Upper lobe of left lung (tissue), 4 donors: ENCODE results near the gene PIF1.

ENCODE experiments used
- POLR2A ChIP-seq, 4 donors: fragments of 450-650 bp; IDR thresholded peaks; one replicate each; pipeline ENCODE4 v1.5.1; 2016 to 2017; ENCODE audit warnings: antibody characterized with exemption in 4 of 4, mild to moderate bottlenecking in 2 of 4
- POLR2AphosphoS5 ChIP-seq, 2 donors: sonication (generic); formaldehyde crosslinking; IDR thresholded peaks; one replicate each; pipeline ENCODE4 v1.5.1; 2017; ENCODE audit warnings: antibody characterized with exemption in 2 of 2
- TF ChIP-seq, protein P1 (sequence below), 6 experiments: fragments of 450-650 bp in 4 of 6; fragments of 200-600 bp in 2 of 6; sonication (generic) in 2 of 6; IDR thresholded peaks; one replicate each; pipeline ENCODE4 v1.5.1; 2016 to 2019; ENCODE audit warnings: antibody characterized with exemption in 6 of 6

GRCh38 chr15:64857421-64857820 lies 32.0 kb upstream of the PIF1 start:
- no peak for TF ChIP-seq POLR2A (IDR thresholded peaks at IDR 0.05)
- TF ChIP-seq, protein P1, sequence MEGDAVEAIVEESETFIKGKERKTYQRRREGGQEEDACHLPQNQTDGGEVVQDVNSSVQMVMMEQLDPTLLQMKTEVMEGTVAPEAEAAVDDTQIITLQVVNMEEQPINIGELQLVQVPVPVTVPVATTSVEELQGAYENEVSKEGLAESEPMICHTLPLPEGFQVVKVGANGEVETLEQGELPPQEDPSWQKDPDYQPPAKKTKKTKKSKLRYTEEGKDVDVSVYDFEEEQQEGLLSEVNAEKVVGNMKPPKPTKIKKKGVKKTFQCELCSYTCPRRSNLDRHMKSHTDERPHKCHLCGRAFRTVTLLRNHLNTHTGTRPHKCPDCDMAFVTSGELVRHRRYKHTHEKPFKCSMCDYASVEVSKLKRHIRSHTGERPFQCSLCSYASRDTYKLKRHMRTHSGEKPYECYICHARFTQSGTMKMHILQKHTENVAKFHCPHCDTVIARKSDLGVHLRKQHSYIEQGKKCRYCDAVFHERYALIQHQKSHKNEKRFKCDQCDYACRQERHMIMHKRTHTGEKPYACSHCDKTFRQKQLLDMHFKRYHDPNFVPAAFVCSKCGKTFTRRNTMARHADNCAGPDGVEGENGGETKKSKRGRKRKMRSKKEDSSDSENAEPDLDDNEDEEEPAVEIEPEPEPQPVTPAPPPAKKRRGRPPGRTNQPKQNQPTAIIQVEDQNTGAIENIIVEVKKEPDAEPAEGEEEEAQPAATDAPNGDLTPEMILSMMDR (IDR thresholded peaks at IDR 0.05), result no peak
- no peak for TF ChIP-seq POLR2AphosphoS5 (IDR thresholded peaks at IDR 0.05)
